Ascending aorta (tissue), 2 donors: ENCODE results near the gene ANKRD6. TPM values are rescaled to one million over a fixed set of nuclear protein-coding genes. Genes with fewer than 3 reads are reported as not detected.

Experiments
- DNase-seq, 2 donors: peaks; one replicate each; pipeline ENCODE4 v3.0.0-alpha.2; 2019; ENCODE audit warnings: low spot score in 2 of 2
- H3K27ac ChIP-seq, 2 donors: fragments of 200-600 bp; sonication (generic); one replicate each; pipeline ENCODE4 v1.5.1; 2016 to 2017; ENCODE audit warnings: mild to moderate bottlenecking in 1 of 2
- H3K27me3 ChIP-seq: fragments of 200-600 bp; sonication (generic); one replicate; pipeline ENCODE4 v1.5.1; 2017
- H3K36me3 ChIP-seq, 2 donors: fragments of 200-600 bp; sonication (generic); one replicate each; pipeline ENCODE4 v1.5.1; 2016
- H3K4me1 ChIP-seq, 2 donors: fragments of 200-600 bp; sonication (generic); one replicate each; pipeline ENCODE4 v1.5.1; 2016 to 2017; ENCODE audit warnings: mild to moderate bottlenecking in 1 of 2
- H3K4me3 ChIP-seq, 2 donors: fragments of 200-600 bp; sonication (generic); one replicate each; pipeline ENCODE4 v1.5.1; 2016 to 2017; ENCODE audit warnings: mild to moderate bottlenecking in 1 of 2
- H3K9me3 ChIP-seq, 2 donors: fragments of 200-600 bp; sonication (generic); one replicate each; pipeline ENCODE4 v1.5.1; 2016
- intact Hi-C: fragments of 100-400 bp; cut with DNase I; formaldehyde crosslinking; loops from one replicate; pipeline ENCODE4 v1.15.1; 2023
- total RNA-seq: library from RNA; depleted of rRNA; stranded (reverse); fragments of >200 nt; gene quantifications from one replicate; pipeline ENCODE4 v1.1.0, GENCODE V29; 2016
- TF ChIP-seq, protein P1 (sequence below), 3 experiments: fragments of 200-600 bp in 2 of 3; fragments of 450-650 bp in 1 of 3; sonication (generic) in 2 of 3; IDR thresholded peaks; one replicate each; pipeline ENCODE4 v1.5.1; 2016 to 2019; ENCODE audit warnings: antibody characterized with exemption in 3 of 3, mild to moderate bottlenecking in 1 of 3, moderate library complexity in 1 of 3

Gene ANKRD6
- total RNA-seq, 1 donor from 2014 or later, result 32.2 TPM

DNA sequence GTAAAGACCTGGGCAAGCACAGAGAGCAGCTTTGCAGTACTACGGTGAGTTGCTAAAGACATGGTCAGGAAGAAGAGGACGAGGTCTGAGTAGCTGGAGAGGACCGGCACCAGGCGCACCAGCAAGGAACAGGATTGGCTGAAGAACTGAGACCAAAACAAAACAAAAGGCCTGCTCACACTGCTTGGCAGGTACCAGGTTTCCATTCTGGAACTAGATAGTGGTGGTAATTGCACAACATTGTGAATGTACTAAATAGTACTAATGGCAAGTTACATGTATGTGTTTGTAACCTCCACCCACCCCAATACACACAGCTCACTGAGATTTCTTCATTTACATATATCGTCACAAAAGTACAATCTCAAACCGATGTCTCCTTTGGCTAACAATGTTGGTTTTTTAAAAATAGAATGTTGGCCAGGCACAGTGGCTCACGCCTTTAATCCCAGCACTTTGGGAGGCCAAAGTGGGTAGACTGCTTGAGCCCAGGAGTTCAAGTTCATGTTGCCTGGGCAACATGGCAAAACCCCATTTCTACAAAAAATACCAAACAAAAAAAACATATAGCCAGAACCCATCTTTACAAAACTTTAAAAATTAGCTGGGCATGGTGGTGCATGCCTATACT, 238.1 kb downstream of the ANKRD6 start:
- H3K27me3 ChIP-seq, result no peaks in the 10 kb centered on the region
- peaks cover 0 to 7% of the 10 kb centered on the region in 2 donors for H3K4me1 ChIP-seq
- intact Hi-C loops, result no loop called here
- no peak for DNase-seq
- peaks cover 29 to 61% of the 10 kb centered on the region in 2 donors for H3K36me3 ChIP-seq
- peak overlapping the region in 1 of 2 donors; percentile 16 for H3K27ac ChIP-seq
- TF ChIP-seq, protein P1, sequence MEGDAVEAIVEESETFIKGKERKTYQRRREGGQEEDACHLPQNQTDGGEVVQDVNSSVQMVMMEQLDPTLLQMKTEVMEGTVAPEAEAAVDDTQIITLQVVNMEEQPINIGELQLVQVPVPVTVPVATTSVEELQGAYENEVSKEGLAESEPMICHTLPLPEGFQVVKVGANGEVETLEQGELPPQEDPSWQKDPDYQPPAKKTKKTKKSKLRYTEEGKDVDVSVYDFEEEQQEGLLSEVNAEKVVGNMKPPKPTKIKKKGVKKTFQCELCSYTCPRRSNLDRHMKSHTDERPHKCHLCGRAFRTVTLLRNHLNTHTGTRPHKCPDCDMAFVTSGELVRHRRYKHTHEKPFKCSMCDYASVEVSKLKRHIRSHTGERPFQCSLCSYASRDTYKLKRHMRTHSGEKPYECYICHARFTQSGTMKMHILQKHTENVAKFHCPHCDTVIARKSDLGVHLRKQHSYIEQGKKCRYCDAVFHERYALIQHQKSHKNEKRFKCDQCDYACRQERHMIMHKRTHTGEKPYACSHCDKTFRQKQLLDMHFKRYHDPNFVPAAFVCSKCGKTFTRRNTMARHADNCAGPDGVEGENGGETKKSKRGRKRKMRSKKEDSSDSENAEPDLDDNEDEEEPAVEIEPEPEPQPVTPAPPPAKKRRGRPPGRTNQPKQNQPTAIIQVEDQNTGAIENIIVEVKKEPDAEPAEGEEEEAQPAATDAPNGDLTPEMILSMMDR (IDR thresholded peaks at IDR 0.05), result no peak
- no peak overlapping the region for H3K4me3 ChIP-seq
- no peaks in the 10 kb centered on the region for H3K9me3 ChIP-seq

DNA sequence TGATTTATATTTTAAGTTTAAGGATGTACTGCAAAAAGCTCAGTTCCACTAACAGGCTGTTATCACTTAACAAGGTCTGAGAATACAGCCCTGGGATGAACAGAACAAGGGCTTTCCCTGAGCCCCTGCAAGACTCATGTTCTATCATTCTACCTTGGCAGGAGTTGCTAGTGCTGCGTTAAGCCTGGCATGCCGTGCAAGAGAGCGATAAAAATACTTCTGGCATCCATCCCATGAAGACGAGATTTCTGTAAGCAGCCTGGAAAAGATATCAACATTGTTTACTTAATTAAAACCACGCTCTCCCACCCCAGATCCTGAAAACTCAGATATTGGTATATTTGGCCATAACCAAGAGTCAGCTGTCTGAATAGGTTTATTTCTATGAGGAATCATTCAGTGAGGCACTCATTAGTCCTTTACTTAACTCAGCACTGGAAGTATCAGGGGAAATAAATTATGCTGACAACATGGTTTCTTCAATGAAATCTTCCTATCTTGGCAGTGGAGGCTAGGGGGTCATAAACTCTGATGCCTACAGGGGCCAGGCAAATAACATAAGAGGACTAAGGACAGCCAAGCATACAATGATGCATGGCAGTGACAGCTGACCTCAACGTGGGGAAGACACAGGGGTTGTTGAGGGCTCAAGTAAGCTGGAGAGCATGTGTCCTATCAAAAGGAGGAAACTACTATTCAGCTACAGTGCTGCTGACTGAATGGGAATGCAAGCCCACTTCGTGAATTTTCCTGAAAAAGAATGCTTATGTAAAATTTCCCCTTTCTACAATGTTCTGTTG, 243.2 kb downstream of the ANKRD6 start:
- Histone ChIP-seq H3K36me3 (peaks cover 63 to 98% of the 10 kb centered on the region in 2 donors), H3K27me3 (no peaks in the 10 kb centered on the region), H3K27ac (no peak overlapping the region), H3K4me1 (no peaks in the 10 kb centered on the region), H3K4me3 (no peak overlapping the region), H3K9me3 (no peaks in the 10 kb centered on the region)
- intact Hi-C loops, result no loop called here
- TF ChIP-seq, protein P1 (IDR thresholded peaks at IDR 0.05), result no peak
- DNase-seq, result no peak

DNA sequence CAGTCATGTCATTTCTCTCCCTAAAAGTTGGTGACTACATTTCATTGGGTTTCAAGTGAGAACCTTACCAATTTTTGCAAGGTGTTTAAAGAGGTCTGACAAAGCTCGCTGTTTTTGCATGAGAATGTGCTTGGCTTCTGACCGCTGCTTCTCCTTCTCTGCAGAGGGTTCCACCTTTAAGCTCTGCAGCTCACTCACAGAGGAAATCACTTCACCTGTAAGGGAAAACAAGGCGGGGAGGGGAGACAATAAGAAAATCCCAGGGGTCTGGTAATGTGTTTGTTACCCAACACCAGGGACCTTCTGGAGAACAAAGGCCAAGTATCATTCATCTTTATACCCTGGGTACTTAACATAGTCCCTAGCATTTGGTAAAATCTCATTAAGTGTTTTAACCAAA, 245.6 kb downstream of the ANKRD6 start:
- no peak for DNase-seq
- no peak overlapping the region for H3K27ac ChIP-seq
- no peak overlapping the region for H3K4me3 ChIP-seq
- TF ChIP-seq, protein P1 (IDR thresholded peaks at IDR 0.05), result no peak
- intact Hi-C loops, result no loop called here
- no peaks in the 10 kb centered on the region for H3K4me1 ChIP-seq
- H3K9me3 ChIP-seq, result no peaks in the 10 kb centered on the region
- no peaks in the 10 kb centered on the region for H3K27me3 ChIP-seq
- H3K36me3 ChIP-seq, result peaks cover 62 to 96% of the 10 kb centered on the region in 2 donors

DNA sequence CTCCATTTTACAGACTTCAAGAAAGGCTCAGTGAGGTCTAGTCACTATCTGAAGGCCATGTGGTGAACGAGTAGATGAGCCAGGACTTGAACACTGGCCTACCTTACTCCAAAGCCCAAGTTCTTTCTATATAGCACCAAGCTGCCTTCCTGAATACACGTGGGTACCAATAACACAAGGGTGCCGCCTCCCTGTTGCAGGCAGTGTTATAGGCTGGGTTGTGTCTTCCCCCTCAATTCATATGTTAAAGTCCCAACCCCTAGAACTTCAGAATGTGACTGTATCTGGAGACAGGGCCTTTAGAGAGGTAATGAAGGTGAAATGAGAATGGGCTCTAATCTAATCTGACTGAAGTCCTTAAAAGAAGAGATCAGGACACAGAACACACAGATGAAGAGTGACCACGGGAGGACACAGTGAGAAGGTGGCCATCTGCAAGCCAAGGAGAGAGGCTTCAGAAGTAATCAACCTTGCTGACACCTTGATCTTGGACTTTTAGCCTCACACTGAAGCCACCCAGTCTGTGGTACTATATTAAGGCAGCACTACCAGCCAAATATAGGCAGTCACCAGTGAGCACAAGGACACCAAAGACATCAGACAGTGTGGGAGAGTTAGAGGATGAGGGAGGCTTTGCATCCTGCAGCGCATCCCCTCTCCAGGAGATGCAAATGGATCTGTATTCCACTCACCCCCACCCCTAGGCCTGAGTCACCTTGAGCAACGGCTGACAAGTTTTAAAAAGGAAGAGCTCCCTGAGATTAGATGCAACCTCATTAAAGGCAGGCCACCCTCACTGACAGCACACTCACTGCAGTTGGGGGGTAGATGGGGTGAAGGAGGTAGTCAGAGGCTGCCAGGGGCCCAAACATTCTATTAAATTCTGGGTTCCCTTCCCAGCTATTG, 246.5 kb downstream of the ANKRD6 start:
- no peak overlapping the region for H3K27ac ChIP-seq
- no peaks in the 10 kb centered on the region for H3K27me3 ChIP-seq
- TF ChIP-seq, protein P1 (IDR thresholded peaks at IDR 0.05), result no peak
- intact Hi-C loops, result no loop called here
- no peak for DNase-seq
- no peak overlapping the region for H3K4me3 ChIP-seq
- H3K9me3 ChIP-seq, result no peaks in the 10 kb centered on the region
- no peaks in the 10 kb centered on the region for H3K4me1 ChIP-seq
- peaks cover 56 to 94% of the 10 kb centered on the region in 2 donors for H3K36me3 ChIP-seq

DNA sequence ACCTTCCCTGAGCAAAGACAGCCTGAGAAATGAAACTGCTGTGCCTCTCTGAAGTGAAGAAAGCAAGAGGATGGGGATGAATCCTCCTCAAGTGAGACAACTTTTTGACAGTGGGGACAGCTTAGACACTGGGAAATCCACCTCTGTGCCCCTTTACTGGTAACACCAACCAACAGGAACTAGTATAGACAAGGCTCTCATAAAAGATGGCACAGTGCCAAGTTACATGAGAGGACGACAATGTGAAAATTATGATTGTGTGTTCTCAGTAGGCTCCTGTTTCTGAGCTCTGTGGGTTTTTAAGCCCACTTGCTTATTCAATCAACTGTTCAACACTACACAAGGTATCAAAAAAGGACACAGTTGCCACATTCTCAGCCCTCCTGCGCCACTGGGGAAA, 247.2 kb downstream of the ANKRD6 start:
- Histone ChIP-seq H3K36me3 (peaks cover 57 to 94% of the 10 kb centered on the region in 2 donors), H3K27ac (no peak overlapping the region), H3K9me3 (no peaks in the 10 kb centered on the region), H3K27me3 (no peaks in the 10 kb centered on the region), H3K4me1 (no peaks in the 10 kb centered on the region), H3K4me3 (no peak overlapping the region)
- TF ChIP-seq, protein P1 (IDR thresholded peaks at IDR 0.05), result no peak
- DNase-seq, result no peak
- intact Hi-C loops, result no loop called here
